ENCODE data around the gene GAMT.

The GAMT gene

DNA sequence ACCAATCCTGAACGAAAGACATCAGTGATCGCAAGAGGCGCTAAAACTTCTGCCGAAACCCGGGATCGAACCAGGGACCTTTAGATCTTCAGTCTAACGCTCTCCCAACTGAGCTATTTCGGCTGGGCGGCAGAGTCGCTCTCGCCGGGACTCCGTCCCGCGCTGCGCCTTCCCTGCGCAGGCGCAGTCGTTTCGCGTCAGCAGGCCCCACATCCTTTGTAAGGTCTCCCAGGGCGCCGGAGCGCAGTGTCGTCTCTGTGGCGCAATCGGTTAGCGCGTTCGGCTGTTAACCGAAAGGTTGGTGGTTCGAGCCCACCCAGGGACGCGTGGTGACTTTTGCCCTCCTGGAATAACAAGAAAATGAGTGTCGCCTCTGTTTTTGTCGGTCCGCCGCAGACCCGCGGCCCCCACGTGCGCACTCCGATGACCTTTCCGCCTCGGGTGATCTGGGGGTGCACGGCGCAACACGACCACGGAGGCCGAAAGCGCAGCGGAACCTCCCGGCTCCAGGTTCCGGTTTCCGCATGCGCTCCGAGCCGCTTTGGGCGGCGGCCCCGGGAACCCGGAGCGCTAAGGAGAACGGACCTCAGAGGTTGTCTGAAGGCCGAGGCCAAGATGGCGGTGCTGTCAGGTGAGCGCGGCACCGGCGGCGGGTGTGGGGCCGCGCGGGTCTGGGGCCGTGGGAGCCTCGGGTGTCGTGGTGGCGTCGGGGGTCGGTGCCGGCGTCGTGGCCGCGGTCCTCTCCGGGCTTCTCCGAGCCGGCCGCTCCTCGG is 17.8 kb downstream of the GAMT start, which contains the start of gene NDUFS7:
NDUFS7 (plus strand) TSS at position 596 of the 773 bp plus-strand sequence; CDS start at position 616, 20 bp downstream.
- DNase-seq = peak; percentile 93

DNA sequence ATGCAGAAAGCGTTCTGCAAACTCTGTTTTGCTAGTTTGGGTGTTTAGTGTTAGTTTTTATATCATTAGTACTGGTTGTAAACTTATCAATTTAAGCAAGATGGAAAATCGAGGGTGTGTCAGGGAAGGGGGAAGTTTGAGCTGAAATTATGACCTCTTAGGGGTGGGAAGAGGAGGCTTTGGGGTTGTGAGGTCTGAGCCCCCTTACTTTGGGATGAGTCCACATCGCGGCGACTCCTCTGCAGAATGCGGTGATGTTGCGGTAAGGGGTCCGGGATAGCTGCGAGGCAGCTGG is 18.4 kb downstream of the GAMT start:
- peak; percentile 90 for DNase-seq

DNA sequence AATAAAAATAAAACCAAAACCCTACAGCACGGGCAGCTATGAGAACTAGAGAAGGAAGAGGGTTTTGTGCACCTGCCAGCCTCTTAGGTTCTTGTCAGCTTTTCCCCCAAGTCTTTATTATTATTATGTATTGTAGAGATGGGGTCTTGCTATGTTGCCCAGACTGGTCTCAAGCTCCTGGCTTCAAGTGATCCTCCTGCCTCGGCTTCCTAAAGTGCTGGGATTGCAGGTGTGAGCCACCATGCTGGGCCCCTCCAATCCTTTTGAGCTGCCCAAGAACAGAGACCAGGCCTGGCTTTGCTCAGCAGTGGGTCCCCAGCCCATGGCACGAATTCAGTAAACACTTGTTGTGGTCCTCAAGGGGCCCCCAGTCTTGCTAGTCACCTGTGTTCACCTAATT is 19.1 kb downstream of the GAMT start:
- DNase-seq = no peak

DNA sequence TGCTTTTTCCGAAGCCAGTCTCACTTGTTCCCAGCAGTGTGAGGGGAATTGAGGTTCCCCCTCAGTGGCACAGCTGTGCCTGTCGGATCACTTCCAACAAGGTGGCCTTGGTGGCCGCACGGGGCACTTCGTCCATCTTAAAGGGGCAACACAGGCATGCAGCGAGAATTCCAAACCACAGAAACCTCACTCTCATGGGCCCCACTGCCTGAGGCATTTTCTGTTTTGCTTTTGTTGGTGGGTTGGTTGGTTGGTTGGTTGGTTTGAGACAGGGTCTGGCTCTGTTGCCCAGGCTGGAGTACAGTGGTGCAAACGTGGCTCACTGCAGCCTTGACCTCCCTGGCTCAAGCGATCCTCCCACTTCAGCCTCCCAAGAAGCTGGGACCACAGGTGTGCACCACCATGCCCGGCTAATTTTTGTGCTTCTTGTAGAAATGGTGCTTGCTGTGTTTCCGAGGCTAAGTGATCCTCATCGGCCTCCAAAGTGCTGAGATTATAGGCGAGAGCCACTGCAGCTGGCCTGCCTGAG is 21.3 kb downstream of the GAMT start:
- no peak for DNase-seq

DNA sequence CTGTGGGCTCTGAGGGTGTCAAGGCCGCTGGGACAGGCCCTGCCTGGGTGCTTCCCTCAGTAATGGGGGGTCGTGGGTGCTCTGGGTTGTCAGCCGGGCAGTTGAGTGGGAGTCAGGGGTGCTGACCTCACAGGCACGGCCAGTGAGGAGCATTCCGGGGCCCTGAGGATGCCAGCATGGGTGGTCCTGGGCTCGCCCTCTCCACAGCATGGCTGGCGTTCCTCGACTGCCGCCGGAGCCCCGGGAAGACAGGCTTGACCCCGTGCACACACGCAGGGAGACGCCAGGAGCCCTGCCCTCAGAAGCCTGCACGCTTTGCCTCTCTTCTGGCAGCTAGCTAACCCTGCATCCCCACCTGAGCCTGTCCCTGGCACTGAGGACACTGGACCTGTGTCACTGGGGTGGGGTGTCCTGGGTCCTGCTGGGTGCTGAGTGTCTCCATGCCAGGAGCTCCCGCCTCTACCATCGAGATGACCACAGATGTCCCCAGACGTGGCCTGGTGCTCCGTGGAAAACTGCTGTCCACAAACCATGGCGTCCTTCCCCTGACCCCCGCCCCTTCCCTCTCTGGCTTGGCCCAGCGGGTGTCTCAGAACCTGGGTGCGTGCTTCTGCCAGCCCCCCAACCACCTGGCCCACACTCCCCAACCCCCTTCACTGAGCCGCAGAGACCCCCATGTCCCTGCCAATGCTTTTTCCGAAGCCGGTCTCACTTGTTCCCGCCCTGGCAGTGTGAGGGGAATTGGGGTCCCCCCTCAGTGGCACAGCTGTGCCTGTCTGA is 22.0 kb downstream of the GAMT start:
- DNase-seq = no peak

DNA sequence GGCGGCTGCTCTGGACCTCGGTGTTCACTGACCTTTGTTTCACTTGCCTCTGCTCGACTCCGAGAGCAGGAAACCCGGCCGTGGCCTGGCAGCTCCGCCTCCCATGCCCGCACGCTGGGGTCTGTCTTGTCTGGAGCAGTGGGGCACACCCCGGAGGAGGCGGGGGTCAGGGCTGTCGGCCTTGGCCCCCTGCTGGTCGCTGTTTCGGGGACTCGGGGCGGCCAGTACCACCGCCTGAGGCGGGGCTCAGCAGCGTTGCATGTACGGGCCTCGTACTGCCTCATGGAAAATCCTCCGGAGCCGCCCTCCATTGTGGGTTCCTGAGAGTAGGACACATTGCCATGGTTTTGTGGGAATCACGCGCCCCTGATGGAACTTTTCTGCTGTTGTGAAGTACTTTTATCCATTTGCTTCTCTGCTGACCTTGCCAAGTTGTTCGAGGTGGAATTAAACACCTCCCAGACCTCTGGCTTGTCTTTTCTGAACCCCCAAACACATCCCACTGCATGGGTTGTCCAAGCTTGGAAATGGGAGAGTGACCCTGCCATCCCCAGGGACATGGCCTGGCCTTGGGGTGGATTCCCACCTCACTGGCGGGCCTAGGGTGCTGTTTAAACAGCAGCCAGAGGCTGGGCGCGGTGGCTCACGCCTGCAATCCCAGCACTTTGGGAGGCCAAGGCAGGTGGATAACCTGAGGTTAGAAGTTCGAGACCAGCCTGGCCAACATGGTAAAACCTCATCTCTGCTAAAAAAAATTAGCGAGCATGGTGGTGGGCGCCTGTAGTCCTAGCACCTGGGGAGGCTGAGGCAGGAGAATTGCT is 23.2 kb downstream of the GAMT start:
- DNase-seq = no peak

DNA sequence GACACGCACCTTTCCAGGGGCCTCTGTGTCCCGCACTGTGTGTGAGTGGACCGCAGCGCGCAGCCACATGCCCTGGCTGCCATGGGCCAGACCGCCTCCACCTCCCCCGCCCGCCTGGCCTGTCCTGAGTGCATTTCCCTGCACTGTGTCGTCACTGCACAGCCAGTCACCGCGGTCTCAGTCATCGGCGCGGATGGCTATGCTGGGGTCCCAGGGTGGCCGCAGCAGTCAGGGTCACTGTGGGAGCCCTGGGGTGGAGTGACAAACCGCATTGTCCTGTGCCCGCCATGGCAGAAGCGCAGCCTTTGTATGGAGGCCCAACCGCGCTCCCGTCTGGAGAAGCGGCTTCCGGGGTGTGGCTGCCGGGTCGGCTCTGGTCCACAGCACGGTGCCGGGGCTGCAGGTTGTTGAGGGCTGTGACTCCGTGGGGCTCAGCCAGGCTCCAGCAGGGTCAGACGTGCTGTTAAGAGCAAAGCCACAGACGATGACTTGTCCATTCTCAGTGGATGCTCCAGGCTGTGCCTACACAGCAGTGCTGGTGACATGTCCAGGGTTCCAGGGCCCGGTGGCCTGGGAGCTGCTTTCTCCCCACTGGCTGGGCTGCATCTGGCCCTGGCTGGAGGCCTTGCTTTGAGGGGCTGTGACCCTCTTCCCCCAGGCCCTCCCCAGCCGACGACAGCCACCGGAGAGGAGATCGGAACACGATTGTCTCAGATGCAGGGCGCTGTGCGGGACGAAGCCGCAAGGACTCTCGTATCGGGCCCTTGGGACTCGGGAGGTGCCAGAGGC is 24.0 kb downstream of the GAMT start:
- DNase-seq = no peak

DNA sequence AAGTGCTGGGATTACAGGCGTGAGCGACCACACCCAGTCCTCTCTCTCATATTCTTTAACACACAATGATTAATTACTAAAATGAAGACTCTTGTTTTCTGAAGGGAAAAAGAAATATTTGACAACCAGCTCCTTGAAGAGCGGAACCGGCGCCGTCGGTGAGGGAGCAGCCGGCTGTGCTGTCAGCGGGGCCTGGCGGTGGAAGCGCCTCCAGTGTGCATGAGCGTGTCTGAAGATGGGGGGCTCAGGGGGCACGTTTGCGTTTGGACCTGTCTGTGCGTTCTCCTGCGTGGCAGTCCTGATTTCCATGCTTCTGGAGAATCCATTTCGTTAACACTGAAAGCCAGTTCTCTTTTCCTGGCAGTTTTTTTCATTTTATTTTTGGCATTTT is 24.9 kb downstream of the GAMT start:
- no peak for DNase-seq

DNA sequence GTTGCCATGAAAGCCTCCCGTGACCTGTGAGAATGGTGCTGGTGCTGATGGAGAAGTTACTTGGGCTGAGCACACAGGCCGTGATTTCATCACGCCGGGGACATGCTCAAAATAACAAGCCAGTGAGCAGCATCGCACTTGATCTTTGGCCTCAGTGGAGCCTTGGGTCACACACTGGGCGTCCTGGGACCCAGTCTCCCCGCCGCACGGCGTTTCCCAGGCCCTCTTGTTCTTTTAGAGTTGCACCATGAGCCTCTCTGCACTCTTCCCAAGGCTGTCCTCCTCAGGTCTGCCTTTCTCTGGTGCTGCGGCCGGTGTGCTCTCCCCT is 27.1 kb downstream of the GAMT start:
- DNase-seq = no peak

DNA sequence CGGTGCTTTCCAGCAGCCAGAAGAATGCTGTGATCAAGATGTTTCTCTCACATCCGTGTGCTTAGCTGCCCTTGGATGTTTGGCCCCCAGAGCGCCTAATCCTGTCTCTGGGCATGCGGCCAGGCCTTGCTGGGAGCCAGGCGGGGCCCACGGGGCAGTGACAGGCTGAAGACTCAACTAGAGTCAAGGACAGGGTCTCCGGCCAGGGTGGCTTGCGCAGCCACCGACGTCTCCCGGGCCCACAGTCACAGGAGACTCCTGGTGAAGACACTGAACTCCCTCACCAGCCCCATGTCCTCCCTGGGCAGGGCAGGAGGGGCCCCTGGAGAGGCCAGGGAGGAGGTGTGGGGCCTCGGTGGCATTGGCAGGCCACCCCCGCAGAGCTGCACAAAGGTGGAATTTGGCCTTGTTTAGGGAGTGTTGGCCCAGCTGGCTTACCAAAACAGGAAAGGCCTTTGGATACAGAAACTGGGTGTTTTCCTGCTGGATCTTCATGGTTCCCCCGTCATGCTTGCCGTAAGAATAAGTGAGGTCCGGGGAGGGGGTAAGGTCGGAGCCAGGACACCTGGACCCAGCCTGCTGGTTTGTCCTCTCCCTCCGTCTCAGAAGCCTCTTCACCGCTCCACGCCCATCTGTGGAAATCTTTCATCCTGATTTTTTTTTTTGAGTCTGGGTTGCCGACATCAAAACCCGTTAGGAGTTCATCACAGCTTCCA is 27.6 kb downstream of the GAMT start:
- no peak for DNase-seq

DNA sequence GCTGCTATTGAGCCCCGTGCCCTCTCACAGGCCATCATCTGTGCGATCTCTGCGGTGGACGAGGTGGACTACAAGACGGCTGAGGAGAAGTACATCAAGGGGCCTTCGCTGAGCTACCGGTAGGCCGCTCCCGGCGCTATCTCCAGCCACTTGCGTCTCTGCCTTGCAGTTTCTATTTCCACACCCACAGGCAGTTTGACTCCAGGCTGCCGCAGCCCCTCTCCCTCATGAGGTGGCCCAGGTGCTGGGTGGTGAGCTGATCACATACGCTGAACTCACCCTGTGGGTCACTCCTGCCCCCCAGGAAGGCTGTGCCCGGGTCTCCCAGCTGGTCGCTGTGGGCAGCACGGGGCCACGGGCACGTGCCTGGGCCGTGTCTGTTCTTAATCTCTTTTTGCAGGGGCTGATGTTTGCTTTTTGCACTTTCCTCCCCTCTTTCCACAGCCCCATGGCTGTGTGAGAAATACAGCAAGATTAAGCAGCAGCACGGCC is 28.3 kb downstream of the GAMT start:
- DNase-seq = no peak

DNA sequence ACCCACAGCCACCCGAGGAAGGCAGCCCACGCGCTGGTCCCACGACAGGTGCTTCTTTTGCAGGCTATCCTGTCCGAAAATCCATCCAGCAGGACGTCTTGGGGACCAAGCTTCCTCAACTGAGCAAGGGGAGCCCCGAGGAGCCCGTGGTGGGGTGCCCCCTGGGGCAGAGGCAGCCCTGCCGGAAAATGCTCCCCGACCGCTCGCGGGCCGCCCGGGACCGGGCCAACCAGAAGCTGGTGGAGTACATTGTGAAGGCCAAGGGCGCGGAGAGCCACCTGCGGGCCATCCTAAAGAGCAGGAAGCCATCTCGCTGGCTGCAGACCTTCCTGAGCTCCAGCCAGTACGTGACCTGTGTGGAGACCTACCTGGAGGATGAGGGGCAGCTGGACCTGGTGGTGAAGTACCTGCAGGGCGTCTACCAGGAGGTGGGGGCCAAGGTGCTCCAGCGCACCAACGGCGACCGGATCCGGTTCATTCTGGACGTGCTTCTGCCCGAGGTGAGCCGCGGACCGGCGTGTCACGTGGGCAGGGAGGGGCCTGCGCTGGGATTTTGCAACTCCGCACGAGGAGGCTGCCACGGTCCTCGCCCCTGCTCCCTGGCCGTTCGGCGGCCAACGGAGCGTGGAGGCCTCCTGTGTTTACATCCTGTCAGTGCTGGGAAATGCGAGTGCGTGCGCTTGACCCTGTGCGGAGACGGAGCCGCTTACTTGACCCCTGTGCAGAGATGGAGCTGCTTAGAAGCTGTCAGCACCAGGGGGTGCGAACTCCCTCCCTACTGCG is 30.6 kb downstream of the GAMT start:
- no peak for DNase-seq

DNA sequence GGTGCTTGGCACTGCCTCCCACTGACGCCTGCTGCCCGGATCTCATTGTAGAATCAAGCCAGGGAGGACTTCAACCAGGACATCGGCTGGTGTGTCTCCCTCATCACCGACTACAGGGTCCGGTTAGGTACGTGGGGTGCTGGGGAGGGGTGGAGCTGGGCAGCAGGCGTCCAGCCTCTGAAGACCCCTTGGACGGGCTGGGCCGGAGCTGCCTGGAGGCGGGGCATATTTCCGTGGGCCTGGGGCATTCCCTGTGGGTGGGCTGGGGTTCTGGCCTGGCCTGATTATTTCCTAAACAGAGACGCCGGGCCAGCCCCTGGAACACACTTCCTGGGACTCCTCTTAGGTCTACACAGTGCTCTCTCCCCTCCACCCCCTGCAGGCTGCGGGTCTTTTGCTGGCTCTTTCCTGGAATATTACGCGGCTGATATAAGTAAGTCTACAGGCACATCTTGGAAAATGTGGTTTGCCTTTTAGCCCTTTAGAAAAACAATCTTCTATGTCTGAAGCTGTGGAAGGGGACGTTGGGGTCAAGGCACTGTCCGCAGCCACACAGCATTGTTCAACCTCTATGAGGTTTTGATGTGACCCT is 32.0 kb downstream of the GAMT start:
- no peak for DNase-seq

DNA sequence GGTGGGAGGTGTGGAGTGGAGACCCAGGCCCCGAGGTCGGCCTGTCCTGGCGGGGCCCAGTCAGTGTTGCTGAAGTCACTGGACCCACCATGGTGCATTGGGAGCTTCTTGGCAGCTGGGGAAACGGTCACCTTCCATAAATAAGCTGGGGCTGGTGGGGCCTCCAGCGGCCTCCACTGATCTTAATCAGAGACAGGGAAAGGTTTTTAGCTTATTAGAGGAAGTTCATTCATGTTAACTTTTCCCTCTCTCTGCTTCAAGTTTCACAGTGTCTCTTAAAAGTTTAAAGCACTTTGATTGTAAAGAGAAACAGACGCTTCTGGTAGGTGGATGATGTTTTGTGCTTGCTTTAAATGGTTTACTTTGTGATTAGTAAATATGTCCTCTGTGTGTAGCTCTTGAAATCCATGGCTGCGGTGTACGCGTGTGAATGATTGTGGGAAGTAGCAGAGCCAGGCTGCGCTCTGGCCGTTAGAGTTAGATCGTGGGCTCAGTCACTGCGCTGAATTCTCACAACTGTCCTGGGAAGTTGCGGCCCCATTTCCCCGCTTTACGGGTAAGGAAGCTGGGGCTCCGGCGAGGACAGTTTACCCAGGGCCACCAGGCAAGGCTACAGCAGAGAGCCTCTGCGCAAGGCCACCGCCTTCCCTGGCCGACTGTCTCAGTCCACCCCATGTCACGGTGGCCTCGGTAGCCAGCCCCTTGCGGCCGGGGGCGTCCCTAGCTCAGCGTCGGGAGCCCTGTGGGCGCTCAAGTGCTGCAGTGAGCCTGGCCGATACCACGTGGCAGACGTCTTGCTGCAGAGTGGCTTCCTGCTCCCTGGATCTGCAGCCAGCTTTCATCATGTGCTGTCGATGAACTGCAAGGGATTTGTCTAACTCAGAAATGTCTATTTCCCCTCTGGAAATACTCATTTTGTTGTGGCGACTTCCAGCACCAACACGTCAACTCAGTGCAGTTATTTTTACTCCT is 34.2 kb downstream of the GAMT start:
- DNase-seq = no peak

DNA sequence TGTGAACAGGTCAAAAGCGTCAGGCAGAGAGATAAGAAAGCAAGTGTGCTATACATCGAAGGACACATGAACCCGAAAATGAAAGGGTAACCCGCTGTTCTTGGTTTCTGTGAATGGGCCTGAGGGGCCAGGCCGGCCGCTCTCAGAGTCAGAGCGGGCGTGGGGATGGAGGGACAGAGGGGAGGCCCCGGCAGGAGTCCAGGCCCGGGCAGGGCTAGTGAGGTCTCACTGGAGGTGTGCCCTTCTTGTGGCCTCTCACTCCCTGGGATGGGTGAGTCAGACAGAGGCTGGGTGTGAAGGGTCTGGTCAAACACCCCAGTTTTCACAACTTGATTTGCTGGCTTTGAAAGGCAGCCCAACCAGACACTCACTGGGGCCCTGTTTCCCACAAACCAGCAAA is 35.0 kb downstream of the GAMT start:
- DNase-seq = no peak

DNA sequence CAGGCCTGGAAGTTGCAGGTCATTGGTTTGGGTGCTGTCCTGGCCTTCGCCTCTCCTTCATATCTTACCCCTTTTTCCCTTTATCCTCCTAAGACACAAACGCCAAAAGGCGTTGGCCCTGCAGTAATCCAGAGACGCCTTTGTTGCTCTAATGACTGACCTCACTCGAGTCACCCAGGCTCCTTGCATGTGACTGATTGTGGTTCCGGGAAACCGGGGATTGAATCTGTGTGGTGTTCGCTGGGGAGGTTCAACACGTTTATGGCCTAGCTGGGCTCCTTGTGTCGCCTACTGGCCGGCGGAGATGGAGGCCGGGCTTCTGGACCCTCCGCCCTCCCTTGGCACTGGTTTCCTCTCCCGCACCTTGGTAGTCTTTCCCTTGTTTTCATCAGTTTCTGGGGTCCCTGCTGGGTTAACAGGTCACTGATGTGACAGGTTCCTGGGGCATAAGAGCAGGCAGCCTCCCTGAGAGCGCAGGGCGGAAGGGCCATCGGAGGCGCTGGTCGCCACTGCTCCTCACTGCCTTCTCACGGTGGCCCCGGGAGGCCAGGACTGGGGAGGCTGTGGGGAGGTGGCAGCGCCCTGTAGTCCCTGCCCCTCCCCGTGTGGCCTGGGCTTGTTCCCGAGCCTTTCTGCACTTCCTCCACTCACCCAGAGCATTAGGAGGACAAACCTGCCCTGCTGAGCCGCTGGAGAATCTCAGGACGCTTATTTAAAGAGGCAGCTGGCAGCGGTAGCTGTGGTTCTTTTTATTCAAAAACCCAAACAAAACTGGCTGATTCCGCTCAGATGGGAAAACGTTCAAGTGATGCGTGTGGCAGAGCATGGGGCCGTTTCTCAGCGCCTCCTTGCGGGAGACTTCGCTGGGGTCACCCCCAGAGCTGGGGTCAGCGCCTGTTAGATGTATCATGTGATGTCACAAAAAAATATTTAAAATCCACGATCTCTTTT is 35.7 kb downstream of the GAMT start:
- DNase-seq = no peak

DNA sequence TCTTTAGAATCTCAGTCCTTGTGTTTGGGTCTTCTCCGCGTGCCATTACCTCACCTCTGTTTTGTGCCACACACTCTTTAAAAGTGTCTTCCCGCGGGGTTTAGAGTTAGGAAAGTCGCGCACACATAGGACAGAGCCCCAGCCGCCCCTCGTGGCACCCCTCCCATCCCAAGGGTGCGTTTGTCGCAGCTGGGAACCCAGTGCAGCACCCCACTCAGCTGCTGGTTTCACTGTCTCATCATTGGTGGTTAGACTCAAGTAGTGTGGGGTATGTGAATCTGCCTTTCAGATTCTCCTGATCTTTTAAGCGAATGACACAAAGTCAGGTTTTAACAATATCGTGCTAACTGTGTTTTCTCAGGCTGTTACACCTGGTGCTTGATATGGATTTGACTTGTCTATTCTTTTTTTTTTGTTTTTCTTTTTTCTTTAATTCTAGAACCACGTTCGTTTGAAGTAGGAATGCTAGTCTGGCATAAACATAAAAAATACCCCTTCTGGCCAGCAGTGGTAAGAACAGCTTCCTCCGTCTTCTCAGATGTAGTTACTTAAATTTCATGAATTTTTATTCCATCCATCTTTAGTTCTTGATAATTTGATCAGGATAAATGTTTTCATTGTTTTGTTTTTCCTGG is 37.2 kb downstream of the GAMT start:
- DNase-seq = no peak

DNA sequence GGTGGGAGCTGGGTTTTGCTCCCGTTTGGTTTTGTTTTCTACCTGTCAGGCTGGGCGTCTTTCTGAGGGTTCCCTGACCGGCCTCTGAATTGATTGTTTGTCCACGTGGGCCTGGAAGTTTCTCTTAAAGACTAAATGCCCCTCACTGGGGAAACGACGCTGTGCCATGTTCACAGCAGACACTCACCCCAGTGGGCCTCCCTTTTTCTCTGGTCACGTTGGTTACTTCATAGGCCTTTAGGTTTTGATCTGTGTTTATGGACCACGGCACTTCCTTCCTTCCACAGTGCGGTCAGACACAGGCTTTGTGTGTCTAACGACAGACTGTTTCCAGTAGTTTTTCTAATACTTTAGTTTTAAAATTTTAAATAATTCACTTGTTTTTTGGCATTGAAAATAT is 37.7 kb downstream of the GAMT start:
- DNase-seq = no peak

All from fibroblast of skin of right biceps (primary cell).